Myocyte (in vitro differentiated cells): ENCODE results near the gene SWAP70. TPM values are rescaled to one million over a fixed set of nuclear protein-coding genes. Genes with fewer than 3 reads are reported as not detected.
A peak's percentile ranks its signal among the peaks of the same experiment; 100 is the strongest.

Experiments
- DNase-seq: peaks from one replicate; pipeline ENCODE4 v3.0.0-alpha.2; 2012; ENCODE audit warnings: low read depth
- total RNA-seq: library from RNA; depleted of rRNA; stranded (reverse); fragments of >200 nt; gene quantifications from 2 replicates; pipeline ENCODE4 v1.2.3, GENCODE V29; 2014

Gene SWAP70
- total RNA-seq, 1 donor from 2014 or later: 23.5 TPM

- no peak for DNase-seq
Measured at GRCh38 chr11:9651481-9651880, 12.4 kb upstream of the SWAP70 start.

DNA sequence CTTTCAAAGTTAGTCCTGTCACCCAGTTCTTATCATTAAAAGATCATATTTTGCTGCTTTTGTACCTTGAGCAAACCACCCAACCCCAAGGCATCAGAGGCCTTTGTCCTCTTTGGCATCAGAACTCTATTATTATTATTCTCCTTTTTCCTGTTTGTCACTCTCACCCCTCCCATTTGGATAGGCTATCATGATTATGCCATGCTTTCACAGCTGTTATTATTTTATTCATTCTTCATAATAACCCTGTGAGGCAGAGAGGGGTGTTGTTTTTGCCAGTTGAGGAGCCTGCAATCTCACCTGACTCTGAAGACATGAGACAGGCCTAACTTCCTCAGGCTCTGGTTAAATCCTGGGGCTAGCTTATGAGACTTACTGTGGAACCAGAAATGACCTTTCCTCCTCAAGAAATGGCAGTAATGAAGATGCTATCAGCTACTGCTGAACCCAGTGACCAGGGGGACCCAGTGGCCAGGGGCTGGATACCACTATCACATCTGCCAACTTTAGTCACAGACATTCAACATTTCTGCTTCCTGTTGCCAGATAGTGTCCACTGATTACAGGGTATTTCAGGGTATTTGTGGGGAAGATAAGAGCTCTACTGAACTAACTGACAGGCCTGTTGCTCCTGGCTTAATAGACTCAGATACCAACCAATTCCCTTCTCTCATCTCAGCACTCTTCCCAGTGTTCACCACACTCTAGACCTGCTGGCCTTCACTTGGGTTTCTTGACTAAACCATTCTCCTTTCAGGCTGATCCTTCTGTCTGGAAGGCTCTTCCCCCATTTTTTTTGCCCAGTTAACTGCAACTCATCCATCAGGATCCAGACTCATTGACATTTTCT is 11.8 kb upstream of the SWAP70 start:
- DNase-seq: no peak

DNA sequence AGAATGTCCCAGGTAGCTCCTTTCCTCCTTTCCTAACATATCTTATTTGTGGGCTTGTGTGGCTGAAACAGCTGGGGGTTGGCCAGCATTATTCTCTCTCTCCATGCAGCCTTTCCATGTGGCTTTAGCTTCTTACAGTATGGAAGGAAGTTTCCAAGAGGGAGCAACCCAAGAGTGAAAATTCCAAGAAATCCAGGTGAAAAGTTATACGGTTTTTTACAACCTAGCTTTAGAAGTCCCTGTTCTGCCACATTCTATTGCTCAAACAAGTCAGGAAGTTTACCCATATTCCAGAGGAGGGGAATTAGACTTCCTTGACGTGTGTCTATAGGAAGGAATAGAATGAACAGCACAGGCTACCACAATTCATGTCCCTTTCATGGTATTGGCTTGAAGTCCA is 10.0 kb upstream of the SWAP70 start:
- no peak for DNase-seq

- DNase-seq: peak; percentile 51
Measured at GRCh38 chr11:9656864-9657263, 7.0 kb upstream of the SWAP70 start.

- no peak for DNase-seq
Measured at GRCh38 chr11:9657531-9657930, 6.3 kb upstream of the SWAP70 start.

GRCh38 chr11:9660886-9661285 is 3.0 kb upstream of the SWAP70 start:
- DNase-seq: no peak

DNA sequence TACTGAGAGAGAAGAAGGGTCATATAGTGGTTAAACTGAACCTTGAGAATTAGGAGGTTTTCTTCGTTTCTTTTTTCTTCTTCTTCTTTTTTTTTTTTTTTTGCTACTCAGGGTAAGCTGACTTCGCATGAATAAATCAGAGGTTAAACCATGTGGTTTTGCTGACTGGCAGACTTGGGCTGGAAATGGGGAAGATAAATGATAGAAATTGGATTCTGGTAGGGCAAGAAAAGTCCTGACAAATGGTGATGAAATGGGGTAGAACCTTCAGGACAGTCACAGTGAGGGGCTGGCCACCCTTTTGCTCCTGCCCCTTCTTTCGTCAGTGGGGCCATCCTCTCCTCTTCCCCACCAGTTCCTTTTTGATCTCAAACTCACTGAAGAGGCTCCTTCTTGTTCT is 1.6 kb upstream of the SWAP70 start:
- no peak for DNase-seq

- DNase-seq: peak; percentile 66
Measured at GRCh38 chr11:9664276-9665171, 647 bp downstream of the SWAP70 start.

DNA sequence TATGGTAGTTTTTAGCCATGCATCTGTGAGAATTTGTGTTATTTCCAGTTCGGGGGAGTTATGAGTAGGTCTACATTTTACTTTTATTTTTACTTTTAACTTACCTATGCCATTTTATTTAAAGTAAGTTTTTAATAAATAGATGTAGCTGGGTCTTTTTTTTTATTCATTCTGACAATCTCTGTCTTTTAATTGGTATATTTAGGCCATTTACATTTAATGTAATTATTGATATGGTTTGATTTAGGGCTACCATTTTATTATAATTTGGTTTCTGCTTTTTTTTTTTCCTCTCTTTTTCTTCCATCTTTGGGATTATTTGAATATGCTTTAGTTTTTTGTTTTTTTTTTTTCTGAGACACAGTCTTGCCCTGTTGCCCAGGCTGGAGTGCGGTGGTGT is 1.9 kb downstream of the SWAP70 start:
- DNase-seq: no peak

DNA sequence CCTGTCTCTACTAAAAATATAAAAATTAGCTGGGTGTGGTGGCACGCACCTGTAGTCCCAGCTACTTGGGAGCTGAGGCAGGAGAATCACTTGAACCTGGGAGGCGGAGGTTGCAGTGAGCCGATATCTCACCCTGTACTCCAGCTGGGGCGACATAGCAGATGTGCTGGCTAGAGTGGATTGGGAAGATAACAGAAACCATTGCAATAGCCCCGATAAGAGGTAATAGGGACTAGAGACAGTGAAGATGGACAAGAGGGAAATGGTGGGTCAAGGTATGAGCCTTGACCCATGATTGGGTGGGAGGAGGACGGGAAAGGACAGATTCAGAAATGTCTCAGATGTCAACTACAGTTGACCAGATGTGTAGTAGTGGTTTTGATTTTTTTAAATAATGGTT is 6.1 kb downstream of the SWAP70 start:
- no peak for DNase-seq

DNA sequence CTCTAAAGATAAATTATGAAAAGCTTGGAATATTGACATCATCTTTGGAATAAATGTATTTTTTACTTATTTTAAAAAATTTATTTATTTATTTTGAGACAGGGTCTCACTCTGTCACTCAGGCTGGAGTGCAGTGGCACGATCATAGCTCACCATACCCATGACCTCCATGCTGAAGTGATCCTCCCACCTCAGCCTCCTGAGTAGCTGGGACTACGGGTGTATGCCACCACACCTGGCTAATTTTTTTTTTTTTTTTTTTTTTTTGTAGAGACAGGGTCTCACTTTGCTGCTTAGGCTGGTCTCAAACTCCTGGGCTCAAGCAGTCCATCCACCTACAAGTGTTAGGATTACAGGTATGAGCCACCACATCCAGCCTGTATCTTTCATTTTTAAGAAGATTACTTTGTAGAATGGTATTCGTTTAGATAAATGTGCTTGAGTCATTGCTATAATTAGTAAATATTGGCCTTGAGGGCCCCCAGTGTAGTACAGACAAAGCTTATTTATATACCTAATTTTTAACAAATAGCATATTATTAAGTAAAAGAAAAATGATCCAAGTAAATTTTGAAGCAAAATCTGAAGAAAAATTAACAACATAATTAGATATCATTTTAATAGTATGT is 8.5 kb downstream of the SWAP70 start:
- DNase-seq: no peak

GRCh38 chr11:9672918-9673317 is 9.0 kb downstream of the SWAP70 start:
- no peak for DNase-seq

- no peak for DNase-seq
Measured at GRCh38 chr11:9675691-9676090, 11.8 kb downstream of the SWAP70 start.

DNA sequence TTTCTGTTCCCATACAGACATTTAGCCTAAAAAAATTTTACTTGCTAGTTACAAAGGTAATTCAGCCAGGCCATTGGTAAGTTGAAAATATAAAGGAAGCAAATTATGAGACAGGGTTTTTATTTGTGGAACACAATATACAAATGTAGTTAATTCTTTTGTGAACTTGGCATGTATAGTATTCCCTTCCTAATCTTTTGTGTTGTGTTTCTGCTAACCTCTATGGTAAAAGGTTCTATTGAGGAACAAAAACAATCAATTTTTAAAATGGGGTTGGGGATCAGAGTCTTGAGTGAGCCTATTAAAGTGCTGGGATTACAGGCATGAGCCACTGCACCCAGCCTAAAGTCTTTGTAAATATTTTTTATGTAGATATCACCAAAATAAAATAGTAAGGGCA is 14.1 kb downstream of the SWAP70 start:
- no peak for DNase-seq

- DNase-seq: no peak
Measured at GRCh38 chr11:9678576-9678975, 14.7 kb downstream of the SWAP70 start.

DNA sequence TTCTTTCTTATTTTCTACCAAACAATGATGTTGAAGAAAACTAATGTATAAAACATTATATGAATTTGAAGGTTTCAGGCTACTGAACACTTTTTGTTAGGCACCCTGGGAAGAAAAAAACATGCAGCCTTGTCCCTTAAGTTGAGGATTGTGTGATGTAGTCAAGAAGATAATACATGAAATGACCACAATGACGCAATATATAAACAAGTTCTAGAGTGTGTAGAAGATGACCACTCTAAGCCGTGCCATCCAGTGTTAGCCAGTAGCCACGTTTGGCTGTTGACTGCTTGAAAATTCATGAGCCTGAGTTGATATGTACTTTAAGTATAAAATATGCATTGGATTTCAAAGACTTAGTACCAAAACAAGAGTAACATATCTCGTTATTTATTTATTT is 16.2 kb downstream of the SWAP70 start:
- no peak for DNase-seq

GRCh38 chr11:9681583-9682372 is 17.9 kb downstream of the SWAP70 start:
- no peak for DNase-seq

GRCh38 chr11:9687711-9688477 is 24.0 kb downstream of the SWAP70 start:
- DNase-seq: peak; percentile 30

DNA sequence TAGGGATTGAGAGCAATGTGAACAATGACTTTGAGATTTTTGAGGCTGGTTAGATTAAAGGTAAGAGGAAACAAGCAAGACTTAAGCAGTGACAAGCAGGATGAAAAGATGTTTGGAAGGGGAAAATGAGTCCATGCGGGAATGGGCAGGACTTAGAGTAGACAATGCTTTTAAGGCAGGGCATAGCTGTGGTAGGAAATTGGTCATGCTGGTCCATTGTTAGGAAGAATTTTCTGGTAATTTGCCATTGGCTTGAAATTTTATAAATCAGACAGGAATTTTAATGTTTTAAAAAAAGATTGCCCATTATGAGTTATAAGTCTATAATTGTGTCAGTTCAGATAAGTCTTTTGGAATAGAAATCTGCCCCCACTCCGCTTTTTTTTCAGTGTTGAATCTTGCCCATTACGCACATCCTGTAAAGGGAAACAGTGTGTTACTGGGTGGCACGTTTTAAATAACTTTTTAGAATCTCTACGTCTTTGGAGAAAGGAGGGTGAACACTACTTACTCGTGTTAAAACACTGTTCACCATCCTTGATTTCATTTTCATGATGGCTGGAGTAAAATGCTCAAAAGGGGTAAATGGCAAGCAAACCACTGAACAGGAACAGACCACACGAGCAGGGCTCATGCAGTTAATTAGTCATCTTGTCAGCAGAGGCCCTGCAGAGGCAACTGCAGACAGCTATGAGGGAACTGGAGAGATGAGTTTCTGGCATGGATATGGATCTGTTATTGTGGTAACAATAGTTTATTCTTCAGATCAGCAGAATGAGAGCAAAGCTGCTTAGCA is 25.0 kb downstream of the SWAP70 start:
- peak; percentile 63 for DNase-seq
